Measurements from ENCODE around the gene EPHB1. TPM values are rescaled to one million over a fixed set of nuclear protein-coding genes. Genes with fewer than 3 reads are reported as not detected.

EPHB1 gene
- total RNA-seq, 1 experiment from 2014 or later = 2.8 TPM

GRCh38 chr3:135137296-135137695 is 342.2 kb downstream of the EPHB1 start:
- H4K91ac ChIP-seq (ENCODE audit: insufficient read length, low read depth, low read length) = no peak overlapping the region
- no peaks in the 10 kb centered on the region for H4K20me1 ChIP-seq (ENCODE audit: control insufficient read depth, insufficient read depth, insufficient read length)
- H3K36me3 Mint-ChIP-seq (ENCODE audit: insufficient read depth in 1 of 3, low read depth in 3 of 3) = no peaks in the 10 kb centered on the region
- no peak overlapping the region for H3K4me2 ChIP-seq (ENCODE audit: insufficient read depth, insufficient read length, low read length)
- H3K79me2 ChIP-seq (ENCODE audit: insufficient read depth, low read length) = no peaks in the 10 kb centered on the region
- no peaks in the 10 kb centered on the region for H3K4me1 ChIP-seq (ENCODE audit: insufficient read depth, low read length)
- TF ChIP-seq CTCF (conservative IDR thresholded peaks at IDR 0.05) = no peak
- H3K27me3 Mint-ChIP-seq (ENCODE audit: low read depth) = peaks cover 1% of the 10 kb centered on the region; the same call in 1 of the 2 replicates
- H2BK20ac ChIP-seq (ENCODE audit: low read depth, low read length, poor library complexity, severe bottlenecking) = no peak overlapping the region
- H3K9ac ChIP-seq (ENCODE audit: extremely low read depth, insufficient read length, low read length) = no peak overlapping the region
- no peak overlapping the region for H3K14ac ChIP-seq (ENCODE audit: insufficient read depth, low read length)
- no peak overlapping the region for H2BK120ac ChIP-seq (ENCODE audit: low read depth, low read length, poor library complexity, severe bottlenecking)
- no peak overlapping the region for H2BK5ac ChIP-seq (ENCODE audit: insufficient read length, low read length)
- no peaks in the 10 kb centered on the region for H3K9me3 Mint-ChIP-seq
- DNase-seq = no peak
- no peak overlapping the region for H4K8ac ChIP-seq (replicated peaks; ENCODE audit: insufficient read length, low read depth, low read length)
- H2AK5ac ChIP-seq (ENCODE audit: insufficient read length, low read length) = no peak overlapping the region
- WGBS (ENCODE audit: extremely low coverage, insufficient read length, low lambda C conversion rate) = no CpG with 5 or more reads among the region's 2 CpGs
- no peak overlapping the region for H2BK12ac ChIP-seq (ENCODE audit: insufficient read length, low read depth, low read length)
- H3K4me1 Mint-ChIP-seq = peaks cover 0 to 3% of the 10 kb centered on the region in 2 experiments; a peak in 1 of 4 replicates
- H3K4me3 Mint-ChIP-seq = no peak overlapping the region
- H3K4ac ChIP-seq (ENCODE audit: low read depth, low read length) = no peak overlapping the region
- no peak overlapping the region for H3K27ac Mint-ChIP-seq
- no peak overlapping the region for H2BK15ac ChIP-seq (ENCODE audit: low read depth, low read length)
- no peaks in the 10 kb centered on the region; the same call in 1 of the 2 replicates for H3K27me3 ChIP-seq (ENCODE audit: insufficient read depth, low read length)
- no peak overlapping the region for H3K18ac ChIP-seq (ENCODE audit: insufficient read length, low read depth, low read length)
- H3K23me2 ChIP-seq (ENCODE audit: insufficient read length, low read depth, low read length, poor library complexity, severe bottlenecking) = no peaks in the 10 kb centered on the region
- H2AFZ ChIP-seq (ENCODE audit: low read length) = no peak overlapping the region
- no peak overlapping the region for H3K56ac ChIP-seq (ENCODE audit: insufficient read length, low read depth, low read length)
- H3T11ph ChIP-seq (ENCODE audit: low read length) = no peak overlapping the region
- H4K5ac ChIP-seq (ENCODE audit: insufficient read length, low read depth, low read length) = no peak overlapping the region
- no peaks in the 10 kb centered on the region for H3K79me1 ChIP-seq (ENCODE audit: insufficient read depth, low read depth, low read length, poor library complexity, severe bottlenecking)
- H3K27ac ChIP-seq (ENCODE audit: insufficient read length, low read depth, low read length) = no peak overlapping the region
- no peaks in the 10 kb centered on the region for H3K9me3 ChIP-seq (ENCODE audit: control insufficient read depth, low read depth, low read length)
- no peak overlapping the region for H3K23ac ChIP-seq (ENCODE audit: insufficient read length, low read depth, low read length)

Measured in H9 (cell line).